OCI-M1 (cell line): ENCODE results near the gene CAMKMT.
A peak's percentile ranks its signal among the peaks of the same experiment; 100 is the strongest.

Source experiments
- DNase-seq: peaks from one replicate; lab custom pipeline; 2025; lab: John Stamatoyannopoulos, UW

The CAMKMT gene

DNA sequence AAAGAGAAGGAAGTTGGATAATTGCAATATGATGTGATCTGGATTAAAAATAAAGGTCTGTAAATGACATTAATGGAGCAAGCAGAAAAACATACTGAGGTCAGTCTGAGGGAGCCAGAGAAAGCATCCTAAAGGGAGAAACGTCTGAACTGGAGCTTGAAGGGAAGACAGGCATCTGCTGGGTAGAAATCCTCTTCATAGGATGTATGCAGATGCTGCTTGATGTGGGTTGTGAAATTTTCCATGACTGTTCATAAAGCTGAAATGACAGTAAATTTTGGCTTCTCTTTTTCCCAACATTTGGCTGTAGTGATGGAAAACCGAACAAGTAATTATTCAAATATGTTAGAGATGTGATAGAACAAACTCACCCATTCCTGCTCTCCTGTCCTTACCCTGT lies 287.6 kb downstream of the CAMKMT start:
- DNase-seq: no peak

DNA sequence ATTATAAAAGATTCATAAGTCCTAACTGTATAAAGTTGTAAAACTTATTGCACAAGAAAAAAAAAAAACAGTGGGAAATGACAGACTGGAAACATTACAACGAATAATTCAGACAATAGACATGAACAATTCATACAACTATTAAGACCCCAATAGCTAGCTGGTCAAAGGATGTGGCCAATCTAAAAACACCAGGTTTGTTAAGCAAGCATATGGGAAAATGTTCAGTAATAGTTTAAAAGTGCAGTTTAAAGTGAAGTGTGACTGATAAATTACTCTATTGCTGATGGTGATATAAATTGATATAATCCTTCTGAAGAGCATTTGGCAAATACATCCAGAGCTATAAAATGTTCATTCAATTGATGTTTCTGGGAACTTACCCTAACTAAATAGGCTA lies 289.0 kb downstream of the CAMKMT start:
- DNase-seq: no peak

DNA sequence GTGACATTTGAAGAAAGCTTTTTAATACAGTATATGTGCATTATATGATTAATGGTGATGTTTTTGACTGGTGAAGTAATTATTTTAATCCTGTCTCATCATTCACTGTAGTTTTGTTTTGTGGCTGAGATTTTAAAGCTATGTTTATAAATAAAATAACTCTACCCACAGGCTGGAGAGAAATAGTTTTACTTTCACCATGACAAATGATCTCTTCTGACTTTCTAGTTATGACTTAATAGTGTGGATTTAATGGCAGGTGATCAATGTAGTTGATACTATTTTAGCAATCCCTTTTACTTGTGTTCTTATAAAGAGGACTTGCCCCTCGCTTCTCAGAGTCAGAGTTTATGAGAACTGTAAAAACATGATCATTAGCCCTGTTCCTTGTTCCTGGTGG lies 290.2 kb downstream of the CAMKMT start:
- DNase-seq: no peak

DNA sequence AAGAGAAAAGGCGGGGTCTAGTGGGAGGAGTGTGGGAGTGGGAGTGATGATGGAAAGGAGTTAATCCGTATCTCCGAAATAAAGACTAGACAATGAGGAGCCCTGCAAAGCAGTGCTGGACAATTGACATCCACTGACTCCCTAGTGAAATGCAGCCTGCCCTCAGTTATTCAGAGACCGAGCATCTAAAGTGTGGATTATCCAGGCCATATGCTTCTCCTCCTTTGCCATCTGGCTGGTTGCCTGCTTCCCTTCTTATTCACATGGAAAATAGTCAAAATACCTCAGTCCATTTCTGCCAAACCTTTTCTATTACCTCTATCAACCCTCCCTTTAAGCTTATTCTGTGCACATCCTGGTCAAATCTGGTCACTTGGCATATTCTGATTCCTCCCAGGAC lies 291.0 kb downstream of the CAMKMT start:
- no peak for DNase-seq

DNA sequence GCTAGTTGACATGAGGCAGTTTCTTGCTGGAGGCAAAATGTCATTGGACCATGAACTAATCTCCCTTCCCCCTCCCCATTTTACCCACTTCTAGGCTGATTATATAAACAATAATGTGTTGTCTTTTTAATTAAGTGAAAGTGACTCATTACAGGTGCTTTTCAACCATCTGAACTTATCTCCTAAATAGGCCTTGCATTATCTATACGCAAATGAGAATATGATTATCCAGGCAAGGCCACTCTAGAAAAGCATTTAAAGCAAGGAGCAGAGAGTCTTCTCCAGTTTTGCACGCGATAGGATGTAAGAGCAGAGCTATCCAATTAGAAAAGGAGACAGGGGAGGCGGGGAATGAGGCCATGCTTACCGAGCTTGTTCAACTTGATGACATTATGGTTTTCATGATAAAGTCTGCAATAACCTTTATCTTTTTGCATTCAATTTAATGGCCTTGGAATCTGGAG lies 293.7 kb downstream of the CAMKMT start:
- no peak for DNase-seq

DNA sequence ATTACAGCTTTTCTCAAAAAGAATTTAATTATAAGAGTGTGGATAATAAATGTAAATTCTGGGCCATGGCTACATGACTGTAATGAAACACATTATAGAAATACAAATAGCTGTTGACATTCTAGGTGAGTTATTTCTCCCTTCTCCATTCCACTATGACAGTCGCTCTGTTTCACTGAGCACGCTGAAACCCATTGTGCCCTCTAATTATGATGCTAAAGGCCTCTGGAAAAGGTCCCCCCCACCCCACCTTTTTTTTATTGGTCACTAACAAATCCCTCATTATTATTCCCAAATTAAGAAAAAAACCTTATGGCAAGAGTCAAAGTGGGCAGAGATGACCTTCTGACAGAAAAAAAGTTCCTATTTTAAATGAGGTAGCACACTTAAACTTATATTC lies 294.7 kb downstream of the CAMKMT start:
- DNase-seq: no peak

DNA sequence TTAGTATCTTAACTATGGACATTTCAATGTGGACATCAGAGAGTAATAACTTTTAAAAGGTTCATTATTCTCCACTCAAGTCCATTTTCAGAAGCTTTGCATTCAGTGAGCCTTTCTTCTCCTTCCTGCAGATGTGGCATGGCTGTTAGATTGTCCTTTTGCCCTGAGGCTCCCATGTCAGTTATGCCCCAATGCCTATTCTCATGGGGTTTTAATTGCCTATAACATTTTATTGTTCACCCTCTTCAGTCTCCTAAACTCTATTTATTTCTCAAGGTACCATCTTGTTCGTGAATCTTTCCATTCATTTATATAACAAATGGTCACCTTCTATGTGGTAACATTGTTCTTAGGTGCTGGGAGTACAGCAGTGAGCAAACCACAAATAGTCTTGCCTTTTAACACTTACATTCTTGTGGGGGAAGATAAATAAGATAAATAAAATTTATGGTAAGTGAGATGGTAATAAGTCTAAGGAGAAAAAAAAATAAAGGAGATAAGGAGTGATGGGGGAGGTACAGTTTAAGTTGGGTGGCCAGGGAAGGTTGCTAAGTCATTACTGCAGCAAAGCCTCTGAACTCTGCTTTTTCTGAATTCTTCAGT lies 301.8 kb downstream of the CAMKMT start:
- peak; percentile 27 for DNase-seq

DNA sequence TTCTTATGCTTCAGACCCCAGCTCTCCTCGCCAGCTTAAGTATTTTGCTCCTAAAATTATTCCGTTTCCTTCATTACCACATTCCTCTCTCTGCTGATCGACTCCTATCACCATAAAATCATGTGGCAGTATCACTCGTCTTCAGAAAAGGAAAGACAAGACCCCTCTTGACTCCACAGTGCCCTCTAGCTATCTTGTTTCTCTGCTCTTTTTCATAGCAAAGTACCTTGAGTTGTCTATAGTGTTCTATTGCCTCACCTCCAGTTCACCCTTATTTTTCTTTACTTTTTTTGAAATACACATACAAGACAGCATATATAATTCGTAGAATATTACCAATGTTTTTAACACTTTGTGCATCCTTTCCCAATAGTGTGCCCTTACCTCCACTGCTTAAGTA lies 306.6 kb downstream of the CAMKMT start:
- peak; percentile 67 for DNase-seq

DNA sequence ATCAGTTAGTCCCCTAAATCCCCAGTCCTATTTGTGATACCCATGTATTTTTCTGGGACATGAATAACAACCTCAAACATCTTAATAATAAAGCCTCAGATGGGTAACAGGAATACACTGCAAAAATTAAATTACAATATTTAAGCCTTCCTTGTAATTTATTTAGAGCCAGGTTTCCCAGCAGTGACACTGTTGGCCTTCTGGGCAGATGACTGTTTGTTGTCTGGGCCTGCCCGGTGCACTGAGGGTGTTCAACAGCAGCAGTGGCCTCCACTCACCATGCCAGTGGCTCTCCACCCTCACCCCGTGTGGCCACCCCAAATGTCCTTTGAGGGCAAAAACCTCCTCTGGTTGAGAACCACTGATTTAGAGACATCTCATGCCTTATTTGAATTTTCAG lies 309.5 kb downstream of the CAMKMT start:
- no peak for DNase-seq

DNA sequence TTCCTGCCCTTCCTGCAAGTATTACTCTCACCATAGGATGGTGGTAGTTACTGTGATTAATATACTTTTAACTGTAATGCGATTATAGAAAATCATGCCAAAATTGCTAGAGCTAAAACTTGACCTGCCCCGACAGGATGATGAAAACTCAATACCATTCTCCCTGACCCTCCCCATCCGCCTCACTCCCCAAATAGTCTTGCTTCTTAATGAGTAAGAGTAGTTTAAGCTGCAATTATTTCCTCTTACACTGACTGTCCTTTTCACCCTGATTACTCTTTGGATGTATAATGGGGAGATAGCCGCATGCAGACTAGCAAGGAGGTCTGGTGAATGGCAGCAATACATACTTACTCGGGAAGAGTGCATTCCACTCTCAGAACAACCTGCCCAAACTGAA lies 310.2 kb downstream of the CAMKMT start:
- DNase-seq: no peak

DNA sequence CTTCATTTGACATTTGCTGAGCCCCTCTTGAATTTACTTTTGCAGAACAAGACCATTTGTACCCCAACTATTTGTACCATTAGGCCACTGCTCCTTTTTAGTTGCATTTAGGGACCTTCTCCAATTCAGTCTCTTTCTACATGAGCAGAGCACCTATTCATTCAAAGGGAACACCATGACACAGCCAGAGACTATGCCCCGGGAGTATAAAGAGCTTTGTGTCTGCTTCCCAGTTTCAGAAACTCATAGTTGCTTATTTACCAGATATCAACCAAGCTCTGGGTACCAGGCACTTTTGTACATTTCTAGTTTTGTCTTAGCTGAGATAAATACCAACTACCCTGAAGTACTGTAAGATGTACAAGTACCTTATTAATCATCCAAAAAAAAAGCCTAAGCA lies 310.7 kb downstream of the CAMKMT start:
- no peak for DNase-seq

DNA sequence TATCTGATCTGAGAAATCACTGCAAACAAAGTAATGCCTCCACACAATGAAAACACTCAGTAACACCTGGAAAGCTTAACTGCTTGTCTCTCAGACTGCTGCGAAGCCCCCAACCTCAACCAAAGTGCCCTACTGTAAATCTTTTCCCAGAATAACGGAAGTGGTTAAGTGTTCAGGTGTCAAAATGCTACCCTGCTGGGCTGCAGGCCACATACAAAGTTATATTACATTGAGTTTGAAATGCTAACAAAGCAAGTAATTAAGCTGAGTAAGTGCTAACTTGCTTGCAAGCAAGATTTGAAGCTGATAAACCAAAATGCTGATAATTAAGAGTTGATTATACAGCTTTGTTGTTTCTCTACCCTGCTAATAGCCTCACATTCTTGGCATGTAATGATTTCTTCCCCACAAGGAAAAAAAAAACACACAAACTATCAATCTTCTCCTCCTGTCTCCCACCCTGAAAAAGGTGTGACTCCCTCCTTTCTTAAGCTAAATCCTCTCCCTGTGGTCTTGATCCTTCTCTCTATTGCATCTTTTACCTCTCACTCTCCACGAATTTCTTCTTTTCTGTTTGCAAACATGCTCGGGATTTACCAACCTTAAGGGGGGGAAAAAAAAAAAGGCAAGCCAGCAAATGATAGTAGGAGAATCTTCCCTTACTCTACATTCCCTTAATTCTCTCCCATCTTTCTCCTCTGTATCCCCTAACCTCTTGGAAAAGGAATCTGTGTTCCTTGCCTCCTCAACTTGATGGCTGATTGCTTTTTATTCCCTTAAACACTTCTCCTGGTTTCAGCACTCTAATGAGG lies 312.9 kb downstream of the CAMKMT start:
- no peak for DNase-seq

DNA sequence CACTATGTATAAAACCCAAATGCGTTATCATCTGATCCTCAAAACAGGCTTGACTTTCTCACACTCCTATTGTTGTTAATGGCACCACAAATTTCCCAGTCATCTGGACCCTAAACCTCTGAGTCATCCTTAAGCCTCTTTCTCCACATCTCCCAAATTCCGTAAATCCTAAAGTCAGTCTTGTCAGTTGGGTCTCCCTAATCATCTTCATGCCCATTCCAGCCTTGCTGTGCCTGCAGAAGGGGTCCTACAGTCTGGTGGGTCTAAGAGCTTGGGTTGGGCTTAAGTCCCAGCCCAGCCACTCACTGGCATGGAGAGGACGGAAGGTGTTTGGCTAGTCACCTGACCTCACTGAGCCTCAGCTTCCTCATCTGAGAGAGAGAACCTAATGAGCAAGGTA lies 314.6 kb downstream of the CAMKMT start:
- DNase-seq: no peak

DNA sequence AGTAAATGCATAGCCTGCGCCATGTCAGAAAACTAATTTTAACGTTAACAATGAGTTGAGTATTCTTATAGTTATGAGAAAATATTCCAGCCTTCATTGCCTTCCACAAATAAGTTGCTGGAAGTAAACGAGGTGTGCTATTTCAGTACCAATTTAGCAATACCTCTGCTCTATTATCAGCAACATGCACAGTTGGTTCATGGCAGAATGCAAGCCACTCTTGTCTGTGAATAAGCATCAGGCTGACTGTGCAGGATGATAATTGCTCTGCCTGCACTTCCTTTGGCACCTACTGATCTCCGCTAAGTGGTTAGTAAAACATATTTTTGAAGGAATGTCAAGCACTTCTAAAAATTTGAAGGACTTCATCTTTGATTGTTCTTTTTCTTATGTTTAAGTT lies 317.8 kb downstream of the CAMKMT start:
- no peak for DNase-seq

DNA sequence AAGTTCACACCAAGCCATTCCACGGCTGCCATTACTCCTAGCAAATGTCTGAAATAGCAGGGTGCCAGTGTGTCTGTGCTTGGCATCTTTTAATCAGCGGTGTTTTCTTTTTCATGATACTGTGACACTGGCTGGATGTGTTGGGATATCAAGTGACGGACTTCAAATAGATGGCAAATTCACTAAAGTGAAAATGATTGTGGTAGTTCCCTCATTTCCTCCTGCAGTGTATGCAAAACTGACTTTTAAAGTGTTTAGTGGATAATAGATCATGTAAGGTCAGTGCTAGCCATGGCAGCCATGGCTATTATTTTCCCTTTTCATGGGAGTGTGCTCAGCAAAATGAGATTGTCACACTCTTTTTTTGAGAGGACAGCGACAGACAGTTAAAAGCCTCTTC lies 318.2 kb downstream of the CAMKMT start:
- no peak for DNase-seq

DNA sequence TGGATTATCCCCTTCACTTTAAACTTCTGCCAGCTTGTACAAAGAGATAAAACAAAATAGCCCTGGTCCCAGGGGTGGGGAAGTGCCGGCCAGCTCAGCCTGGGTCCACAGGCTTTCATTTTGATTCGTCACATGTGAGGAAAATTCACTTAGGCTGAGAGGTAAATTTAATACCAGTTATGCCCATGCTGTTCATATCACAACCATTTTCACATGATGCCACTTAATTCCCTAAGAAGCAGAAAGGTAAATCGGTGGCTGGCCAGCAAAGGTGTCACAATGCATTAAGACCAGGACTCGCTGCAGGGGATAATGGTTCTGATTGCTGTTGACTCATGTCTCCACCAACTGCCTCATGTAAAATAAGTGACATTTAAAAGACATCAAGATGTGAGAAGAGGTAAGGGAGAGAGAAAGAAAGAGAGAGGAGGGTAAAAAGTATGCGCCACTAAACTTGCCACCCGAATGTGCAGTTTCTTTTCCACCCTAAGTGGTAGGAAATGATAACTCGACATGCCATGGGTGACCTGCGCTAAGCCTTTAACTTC lies 318.8 kb downstream of the CAMKMT start:
- DNase-seq: no peak

DNA sequence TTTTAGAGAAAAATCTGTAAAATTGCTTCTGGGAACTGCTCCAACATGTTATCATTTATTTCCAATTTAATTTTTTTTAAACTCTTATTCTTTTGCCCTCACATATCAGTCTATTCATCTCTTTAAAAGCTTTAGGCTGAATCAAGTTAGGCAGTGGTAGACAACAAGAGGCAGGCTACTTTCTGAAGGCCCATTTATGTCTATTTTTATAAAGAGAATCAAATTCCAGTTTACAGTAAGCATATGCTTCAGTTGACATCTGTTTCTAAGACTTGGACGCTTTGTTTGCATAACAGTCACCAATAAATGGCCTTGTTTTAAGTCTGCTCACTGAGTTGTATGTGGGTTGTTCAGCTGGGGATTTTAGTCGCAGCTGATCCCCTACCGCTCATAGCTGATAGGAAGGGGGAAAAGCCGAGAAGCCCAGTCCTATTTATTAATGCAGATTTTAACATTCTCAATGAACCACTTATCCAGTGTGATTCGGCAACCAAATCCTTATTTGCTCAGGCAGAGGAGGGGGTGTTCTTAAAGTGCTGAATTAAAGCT lies 319.3 kb downstream of the CAMKMT start:
- DNase-seq: no peak

DNA sequence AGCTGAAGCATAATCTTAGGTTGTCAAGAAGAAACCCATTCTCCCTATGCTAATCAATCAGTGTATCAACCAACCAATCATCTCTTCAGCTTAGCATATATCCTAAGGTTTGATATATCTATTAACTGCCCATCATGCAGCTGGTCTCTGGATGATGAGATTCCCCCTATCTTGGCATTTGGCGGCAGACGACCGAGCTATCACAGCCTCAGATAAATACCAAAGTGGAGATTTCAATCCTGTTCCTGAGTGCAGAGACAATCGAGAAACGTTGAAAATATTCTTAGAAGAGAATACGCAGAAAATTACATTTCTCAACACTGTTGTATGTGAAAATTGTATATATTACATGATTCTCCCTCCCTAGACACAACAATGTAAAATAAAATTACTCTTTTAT lies 320.7 kb downstream of the CAMKMT start:
- DNase-seq: no peak

DNA sequence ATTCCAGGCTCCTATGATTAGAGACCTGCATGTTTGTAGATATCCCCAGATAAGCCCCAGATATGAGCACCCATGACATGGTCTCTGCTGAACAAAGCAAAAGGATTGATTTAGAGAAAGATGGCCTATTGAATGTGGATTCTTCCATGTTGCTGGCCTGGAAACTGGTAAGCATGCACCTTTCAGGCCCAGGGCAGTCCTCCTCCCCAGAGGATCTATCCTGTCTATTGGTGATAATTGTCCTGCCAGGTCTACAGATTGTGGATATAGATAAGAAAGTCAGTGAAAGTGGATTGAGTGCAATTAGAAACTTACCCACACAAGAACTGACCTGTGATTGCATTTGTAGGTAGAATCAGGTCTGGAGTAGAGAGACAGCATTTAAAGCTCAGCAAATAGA lies 322.8 kb downstream of the CAMKMT start:
- DNase-seq: no peak

DNA sequence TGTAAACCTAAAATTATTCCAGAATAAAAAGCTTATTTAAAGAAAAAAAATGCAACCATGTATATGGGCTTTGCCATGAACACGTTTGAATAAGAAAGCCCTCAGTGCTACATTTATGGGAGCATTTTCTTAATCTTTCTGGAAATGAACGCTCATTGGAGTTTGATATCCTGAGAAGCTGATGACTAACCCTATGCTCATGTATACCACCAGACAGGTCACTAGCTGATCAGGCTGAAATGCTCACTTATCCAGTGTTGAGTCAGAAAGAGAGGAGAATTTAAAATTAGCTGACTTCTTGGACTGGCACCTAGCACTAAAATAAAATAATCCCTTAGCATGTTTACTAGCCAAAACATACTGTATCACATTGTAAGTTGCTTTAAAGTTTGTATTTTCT lies 324.8 kb downstream of the CAMKMT start:
- no peak for DNase-seq

DNA sequence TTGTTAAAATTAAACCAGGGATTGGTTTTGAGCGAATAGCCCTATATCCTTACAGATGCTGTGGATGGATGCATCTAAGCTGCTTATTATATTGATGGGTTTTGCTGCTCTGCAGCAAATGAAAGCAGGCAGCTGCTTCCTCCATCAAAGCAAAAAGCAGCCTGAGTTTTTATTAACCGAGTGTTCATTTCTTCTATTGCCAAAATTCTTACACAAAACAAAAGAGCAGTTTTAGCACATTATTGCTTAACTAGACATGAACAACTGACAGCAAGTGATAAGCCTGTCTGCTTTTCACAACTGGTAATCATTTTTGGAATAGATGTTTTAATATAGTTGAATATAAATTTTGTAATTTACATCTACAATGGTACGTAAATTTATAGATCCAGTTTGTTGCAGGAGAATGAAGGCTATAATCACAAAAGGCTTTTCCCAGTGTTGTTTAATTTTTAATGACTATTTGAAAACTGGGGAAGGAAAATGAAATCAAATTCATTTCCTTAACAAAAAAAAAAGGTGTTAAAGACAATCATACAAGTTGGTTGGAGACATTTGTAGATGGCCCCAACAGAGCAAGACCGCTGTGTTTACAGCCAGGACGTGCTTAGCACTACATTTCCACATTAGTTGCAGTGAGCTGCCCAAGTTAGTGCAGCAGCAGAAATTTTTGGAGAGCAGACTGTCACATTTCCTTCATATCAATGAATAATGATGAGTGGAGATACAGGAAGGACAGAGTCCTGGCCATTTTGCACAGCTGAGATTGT lies 326.1 kb downstream of the CAMKMT start:
- no peak for DNase-seq

DNA sequence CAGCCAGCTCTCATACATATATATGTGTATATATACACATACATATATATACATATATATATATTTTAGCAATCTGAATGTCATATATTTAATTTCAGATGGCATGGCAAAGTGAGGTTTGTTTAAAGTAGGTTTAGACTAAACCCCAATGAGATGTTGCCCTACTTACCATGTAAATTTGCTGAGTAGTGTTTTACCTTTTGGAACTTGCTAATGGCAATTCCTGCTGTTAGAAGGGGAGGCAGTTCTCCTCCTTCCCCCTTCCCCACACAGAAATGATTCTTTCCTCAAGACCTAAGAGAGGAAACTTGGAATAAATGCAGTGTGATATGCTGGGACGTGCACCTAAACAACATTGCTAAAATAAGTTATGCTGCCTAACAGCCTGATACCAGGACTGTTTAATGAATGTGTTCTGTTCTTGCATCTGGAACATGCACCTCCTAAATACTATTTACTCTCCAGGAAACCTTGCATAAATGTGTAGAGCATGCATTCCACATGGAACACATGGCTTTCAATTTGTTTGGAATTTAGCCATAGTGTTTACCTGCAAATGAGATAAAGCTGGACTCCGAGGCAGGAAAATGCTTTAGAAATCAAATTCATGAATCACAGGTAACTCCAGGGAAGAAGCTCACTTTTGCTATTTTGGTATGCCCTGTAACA lies 326.8 kb downstream of the CAMKMT start:
- no peak for DNase-seq
